ENCODE measurements around the gene BRD1. TPM values are rescaled to one million over a fixed set of nuclear protein-coding genes. Genes with fewer than 3 reads are reported as not detected.
A peak's percentile ranks its signal among the peaks of the same experiment; 100 is the strongest.

Gene BRD1
- total RNA-seq, 1 donor from 2014 or later: 14.9 TPM

GRCh38 chr22:49848690-49849160 lies 21.1 kb upstream of the BRD1 start:
- TF ChIP-seq, protein P1, sequence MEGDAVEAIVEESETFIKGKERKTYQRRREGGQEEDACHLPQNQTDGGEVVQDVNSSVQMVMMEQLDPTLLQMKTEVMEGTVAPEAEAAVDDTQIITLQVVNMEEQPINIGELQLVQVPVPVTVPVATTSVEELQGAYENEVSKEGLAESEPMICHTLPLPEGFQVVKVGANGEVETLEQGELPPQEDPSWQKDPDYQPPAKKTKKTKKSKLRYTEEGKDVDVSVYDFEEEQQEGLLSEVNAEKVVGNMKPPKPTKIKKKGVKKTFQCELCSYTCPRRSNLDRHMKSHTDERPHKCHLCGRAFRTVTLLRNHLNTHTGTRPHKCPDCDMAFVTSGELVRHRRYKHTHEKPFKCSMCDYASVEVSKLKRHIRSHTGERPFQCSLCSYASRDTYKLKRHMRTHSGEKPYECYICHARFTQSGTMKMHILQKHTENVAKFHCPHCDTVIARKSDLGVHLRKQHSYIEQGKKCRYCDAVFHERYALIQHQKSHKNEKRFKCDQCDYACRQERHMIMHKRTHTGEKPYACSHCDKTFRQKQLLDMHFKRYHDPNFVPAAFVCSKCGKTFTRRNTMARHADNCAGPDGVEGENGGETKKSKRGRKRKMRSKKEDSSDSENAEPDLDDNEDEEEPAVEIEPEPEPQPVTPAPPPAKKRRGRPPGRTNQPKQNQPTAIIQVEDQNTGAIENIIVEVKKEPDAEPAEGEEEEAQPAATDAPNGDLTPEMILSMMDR (IDR thresholded peaks at IDR 0.05; ENCODE audit: borderline replicate concordance): no peak
- peaks cover 33% of the 10 kb centered on the region for H3K4me1 ChIP-seq
- peaks cover 67% of the 10 kb centered on the region for H3K27me3 ChIP-seq (ENCODE audit: low read depth)
- H3K36me3 ChIP-seq: no peaks in the 10 kb centered on the region
- peak overlapping the region; percentile 68 for H3K4me3 ChIP-seq
- DNase-seq: no peak
- H3K27ac ChIP-seq (replicated peaks): no peak overlapping the region
- H3K9me3 ChIP-seq (replicated peaks): no peaks in the 10 kb centered on the region
- intact Hi-C loops (cut with micrococcal nuclease): no loop called here

DNA sequence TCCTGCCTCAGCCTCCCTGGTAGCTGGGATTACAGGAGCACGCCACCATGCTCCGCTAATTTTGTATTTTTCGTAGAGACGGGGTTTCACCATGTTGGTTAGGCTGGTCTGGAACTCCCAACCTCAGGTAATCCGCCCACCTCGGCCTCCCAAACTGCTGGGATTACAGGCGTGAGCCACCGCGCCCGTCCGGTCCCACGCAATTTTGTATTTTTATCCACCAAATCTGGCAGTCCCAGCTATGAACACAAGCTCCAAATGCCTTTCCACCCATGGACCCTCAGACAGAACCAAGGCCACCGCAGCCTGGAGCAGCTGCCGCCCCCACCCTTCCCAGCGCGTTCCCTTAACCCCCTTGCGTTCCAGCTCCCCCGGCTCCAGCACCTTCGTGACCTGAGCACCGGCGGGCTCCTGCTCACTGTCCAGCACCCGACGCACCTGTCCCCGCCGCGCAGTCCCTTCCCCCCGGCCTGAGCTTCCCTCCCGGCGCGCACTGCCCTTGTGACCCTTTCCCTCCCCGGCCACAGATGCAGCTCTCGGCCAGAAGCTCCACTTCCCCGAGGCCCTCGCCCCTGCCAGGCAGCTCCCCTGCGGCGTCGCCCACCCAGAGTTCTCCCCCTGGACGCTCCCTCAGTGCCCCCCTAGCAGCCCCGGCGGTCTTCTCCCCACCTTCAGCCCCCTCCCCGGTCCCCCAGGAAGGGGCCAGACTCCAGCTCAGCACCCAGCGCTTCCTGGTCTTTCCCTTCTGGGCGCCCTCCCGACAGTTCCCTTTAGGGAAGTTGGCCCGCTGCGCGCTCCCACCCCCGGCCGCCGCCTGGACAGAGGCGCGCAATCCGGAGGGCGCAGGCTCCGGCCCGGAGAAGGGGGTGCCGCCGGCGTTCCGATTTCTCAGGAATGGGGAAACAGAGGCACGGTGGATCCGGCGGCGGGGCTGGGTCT lies 20.3 kb upstream of the BRD1 start:
- TF ChIP-seq, protein P1 (IDR thresholded peaks at IDR 0.05; ENCODE audit: borderline replicate concordance): no peak
- Histone ChIP-seq H3K27me3 (ENCODE audit: low read depth) (peaks cover 67% of the 10 kb centered on the region), H3K4me3 (peak overlapping the region; percentile 68), H3K9me3 (replicated peaks) (no peaks in the 10 kb centered on the region), H3K4me1 (peaks cover 30% of the 10 kb centered on the region), H3K27ac (replicated peaks) (no peak overlapping the region), H3K36me3 (no peaks in the 10 kb centered on the region)
- DNase-seq: peak; percentile 35
- intact Hi-C loops (cut with micrococcal nuclease): no loop called here

GRCh38 chr22:49845666-49846459 lies 18.2 kb upstream of the BRD1 start:
- Histone ChIP-seq H3K9me3 (replicated peaks) (no peaks in the 10 kb centered on the region), H3K4me3 (no peak overlapping the region), H3K4me1 (peaks cover 22% of the 10 kb centered on the region), H3K36me3 (no peaks in the 10 kb centered on the region), H3K27me3 (ENCODE audit: low read depth) (peaks cover 64% of the 10 kb centered on the region), H3K27ac (replicated peaks) (no peak overlapping the region)
- intact Hi-C loops (cut with micrococcal nuclease): no loop called here
- TF ChIP-seq, protein P1 (IDR thresholded peaks at IDR 0.05; ENCODE audit: borderline replicate concordance): no peak
- no peak for DNase-seq

GRCh38 chr22:49845241-49845640 lies 17.6 kb upstream of the BRD1 start:
- Histone ChIP-seq H3K27me3 (ENCODE audit: low read depth) (peaks cover 58% of the 10 kb centered on the region), H3K36me3 (no peaks in the 10 kb centered on the region), H3K27ac (replicated peaks) (no peak overlapping the region), H3K9me3 (replicated peaks) (no peaks in the 10 kb centered on the region), H3K4me3 (no peak overlapping the region), H3K4me1 (peaks cover 22% of the 10 kb centered on the region)
- TF ChIP-seq, protein P1 (IDR thresholded peaks at IDR 0.05; ENCODE audit: borderline replicate concordance): no peak
- no peak for DNase-seq
- intact Hi-C loops (cut with micrococcal nuclease): no loop called here

Measured in left ventricle myocardium inferior (tissue), 1 donor.